AG09309 (cell line): ENCODE data around the gene D2HGDH.
"Not testable (repeated sequence)": the region's sequence is repeated elsewhere in the genome, so short reads cannot be mapped to it uniquely, and the experiment has no call there.

Experiments
- DNase-seq: peaks from one replicate; pipeline ENCODE4 v3.0.0-alpha.2; 2010; ENCODE audit warnings: low read depth
- H3K4me3 ChIP-seq: 2 replicates; pipeline ENCODE4 v1.5.1; 2011; ENCODE audit warnings: mild to moderate bottlenecking, low read depth, low read length, moderate library complexity; ENCODE audit not compliant: control insufficient read depth
- TF ChIP-seq, protein P1 (sequence below): IDR thresholded peaks from 2 replicates; pipeline ENCODE4 v1.5.1; 2011; ENCODE audit warnings: mild to moderate bottlenecking, low read depth, low read length, inconsistent platforms; ENCODE audit not compliant: insufficient read depth, control insufficient read depth; ENCODE audit errors: missing control alignments

Gene D2HGDH

GRCh38 chr2:241730671-241731293, 3.6 kb upstream of the D2HGDH start:
- no peak for DNase-seq

DNA sequence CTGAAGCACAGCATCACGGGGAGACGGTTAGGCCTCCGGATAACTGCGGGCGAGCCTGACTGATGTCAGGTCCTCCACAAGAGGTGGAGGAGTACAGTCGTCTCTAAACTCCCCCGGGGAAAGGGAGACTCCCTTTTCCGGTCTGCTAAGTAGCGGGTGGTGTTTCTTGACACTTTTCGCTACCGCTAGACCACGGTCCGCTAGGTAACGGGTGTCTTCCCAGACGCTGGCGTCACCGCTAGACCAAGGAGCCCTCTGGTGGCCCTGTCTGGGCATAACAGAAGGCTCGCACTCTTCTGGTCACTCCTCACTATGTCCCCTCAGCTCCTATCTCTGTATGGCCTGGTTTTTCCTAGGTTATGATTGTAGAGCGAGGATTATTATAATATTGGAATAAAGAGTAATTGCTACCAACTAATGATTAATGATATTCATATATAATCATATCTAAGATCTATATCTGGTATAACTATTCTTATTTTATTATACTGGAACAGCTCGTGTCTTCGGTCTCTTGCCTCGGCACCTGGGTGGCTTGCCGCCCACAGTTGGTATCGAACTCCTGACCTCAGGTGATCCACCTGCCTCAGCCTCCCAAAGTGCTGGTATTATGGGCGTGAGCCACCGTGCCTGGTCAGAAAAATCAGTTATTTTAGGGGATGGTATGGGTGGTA, 1.8 kb upstream of the D2HGDH start:
- TF ChIP-seq, protein P1, sequence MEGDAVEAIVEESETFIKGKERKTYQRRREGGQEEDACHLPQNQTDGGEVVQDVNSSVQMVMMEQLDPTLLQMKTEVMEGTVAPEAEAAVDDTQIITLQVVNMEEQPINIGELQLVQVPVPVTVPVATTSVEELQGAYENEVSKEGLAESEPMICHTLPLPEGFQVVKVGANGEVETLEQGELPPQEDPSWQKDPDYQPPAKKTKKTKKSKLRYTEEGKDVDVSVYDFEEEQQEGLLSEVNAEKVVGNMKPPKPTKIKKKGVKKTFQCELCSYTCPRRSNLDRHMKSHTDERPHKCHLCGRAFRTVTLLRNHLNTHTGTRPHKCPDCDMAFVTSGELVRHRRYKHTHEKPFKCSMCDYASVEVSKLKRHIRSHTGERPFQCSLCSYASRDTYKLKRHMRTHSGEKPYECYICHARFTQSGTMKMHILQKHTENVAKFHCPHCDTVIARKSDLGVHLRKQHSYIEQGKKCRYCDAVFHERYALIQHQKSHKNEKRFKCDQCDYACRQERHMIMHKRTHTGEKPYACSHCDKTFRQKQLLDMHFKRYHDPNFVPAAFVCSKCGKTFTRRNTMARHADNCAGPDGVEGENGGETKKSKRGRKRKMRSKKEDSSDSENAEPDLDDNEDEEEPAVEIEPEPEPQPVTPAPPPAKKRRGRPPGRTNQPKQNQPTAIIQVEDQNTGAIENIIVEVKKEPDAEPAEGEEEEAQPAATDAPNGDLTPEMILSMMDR = peak; percentile 40
- H3K4me3 ChIP-seq, DNase-seq: not testable (repeated sequence)

More at GRCh38 chr2:241730671-241731293, 3.6 kb upstream of the D2HGDH start:
- no peak overlapping the region for H3K4me3 ChIP-seq
- TF ChIP-seq, protein P1 = no peak

- TF ChIP-seq, protein P1 = peak; percentile 7
- no peak for DNase-seq
- H3K4me3 ChIP-seq = peak overlapping the region; percentile 50
These were observed 831 bp upstream of the D2HGDH start for GRCh38 chr2:241733391-241734207.

DNA sequence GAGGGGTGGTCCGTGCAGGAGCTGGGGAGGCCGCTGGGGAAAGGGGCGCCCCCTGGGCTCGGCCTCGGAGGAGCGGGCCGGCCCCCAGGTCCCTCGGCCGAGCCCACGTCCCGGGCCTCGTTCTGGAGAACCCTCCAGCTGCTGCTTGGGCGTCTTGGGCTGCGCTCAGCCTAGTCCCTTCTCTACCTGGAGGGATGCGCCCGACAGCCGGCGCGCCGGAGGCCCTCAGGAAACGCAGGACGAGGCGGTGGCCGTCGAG, 293 bp upstream of the D2HGDH start:
- TF ChIP-seq, protein P1 = no peak
- H3K4me3 ChIP-seq = peak overlapping the region; percentile 50
- no peak for DNase-seq

GRCh38 chr2:241736111-241736510, 1.7 kb downstream of the D2HGDH start:
- no peak overlapping the region for H3K4me3 ChIP-seq
- DNase-seq = no peak
- TF ChIP-seq, protein P1 = no peak

GRCh38 chr2:241738040-241738686, 3.7 kb downstream of the D2HGDH start:
- TF ChIP-seq, protein P1 = no peak

More at GRCh38 chr2:241738040-241738686, 3.7 kb downstream of the D2HGDH start:
- H3K4me3 ChIP-seq = no peak overlapping the region
- no peak for DNase-seq
